ENCODE data around the gene PTRH1.

Gene PTRH1

DNA sequence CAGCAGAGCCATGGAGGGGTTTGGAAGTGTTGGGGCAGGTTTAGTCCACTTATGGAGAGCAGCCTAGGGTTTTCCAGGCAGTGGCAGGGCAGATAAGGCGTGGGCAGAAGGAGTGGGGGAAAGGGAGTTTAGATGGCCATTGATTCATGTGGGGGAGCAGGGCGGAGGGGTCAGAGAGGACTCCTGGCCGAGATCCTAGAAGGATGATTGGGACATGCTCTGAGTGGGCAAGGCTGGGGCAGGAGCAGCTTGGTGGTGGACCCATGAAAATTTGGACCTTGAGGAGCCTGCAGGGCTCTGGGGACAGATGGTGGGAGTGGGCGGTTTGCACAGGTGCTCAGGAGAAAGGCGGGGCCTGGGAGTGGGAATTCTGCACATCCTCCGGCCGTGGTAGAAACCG, 37.7 kb upstream of the PTRH1 start:
- no peaks in the 10 kb centered on the region for H3K9me3 Mint-ChIP-seq
- H3K27ac Mint-ChIP-seq = peak overlapping the region in 1 of 2 donors; percentile 92
- ATAC-seq (replicated peaks) (no peak), DNase-seq (no peak)
- no peak overlapping the region for H3K4me3 Mint-ChIP-seq
- peaks cover 45% of the 10 kb centered on the region for H3K36me3 Mint-ChIP-seq (ENCODE audit: insufficient read depth)
- H3K4me1 Mint-ChIP-seq (ENCODE audit: low read depth in 2 of 2) = peaks cover 6 to 19% of the 10 kb centered on the region in 2 donors
- no peaks in the 10 kb centered on the region for H3K27me3 Mint-ChIP-seq

DNA sequence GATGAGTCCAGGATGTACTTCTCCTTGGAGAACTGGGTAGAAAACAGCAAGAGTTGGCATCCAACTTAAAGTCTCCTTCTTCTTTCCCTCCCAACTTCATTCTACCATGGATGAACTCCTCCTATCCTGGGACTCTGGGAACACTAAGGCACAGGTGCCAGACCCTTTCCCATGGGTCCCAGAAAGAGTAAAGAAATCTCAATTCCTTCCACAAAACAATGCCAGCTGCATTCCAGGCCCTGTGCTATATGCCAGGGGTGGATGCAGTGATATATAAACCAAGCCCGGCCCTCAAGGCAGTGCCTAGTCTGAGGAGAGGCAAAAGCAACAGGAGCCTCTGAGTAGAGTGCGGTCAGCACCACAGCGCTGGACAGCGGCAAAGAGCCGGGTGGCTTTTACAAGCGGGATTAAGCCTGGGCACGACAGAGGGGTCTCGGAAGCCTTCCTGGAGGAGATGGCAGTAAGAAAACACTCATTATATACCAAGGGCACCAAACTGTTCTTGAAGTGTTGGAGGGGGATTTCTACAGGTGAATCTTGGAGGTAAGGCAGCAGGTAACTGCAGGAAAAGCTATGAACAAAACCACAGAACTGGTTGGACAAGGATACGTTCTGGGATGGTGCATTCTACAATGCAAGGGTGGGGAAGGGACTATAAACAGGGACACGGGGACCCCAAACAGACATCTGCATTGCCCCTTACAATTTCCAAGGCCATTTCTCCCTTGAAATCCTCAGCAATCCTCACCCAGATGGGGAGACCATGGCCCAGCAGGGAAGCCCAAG, 36.0 kb upstream of the PTRH1 start:
- DNase-seq = no peak
- Mint-ChIP-seq H3K36me3 (ENCODE audit: insufficient read depth) (peaks cover 50% of the 10 kb centered on the region), H3K27me3 (no peaks in the 10 kb centered on the region), H3K27ac (peak overlapping the region; percentile 79 to 92), H3K4me1 (ENCODE audit: low read depth in 2 of 2) (peaks cover 9 to 26% of the 10 kb centered on the region in 2 donors), H3K9me3 (no peaks in the 10 kb centered on the region), H3K4me3 (no peak overlapping the region)
- ATAC-seq (replicated peaks) = no peak

- Mint-ChIP-seq H3K36me3 (ENCODE audit: insufficient read depth) (peaks cover 69% of the 10 kb centered on the region), H3K27me3 (no peaks in the 10 kb centered on the region), H3K4me1 (ENCODE audit: low read depth in 2 of 2) (peaks cover 9 to 26% of the 10 kb centered on the region in 2 donors), H3K9me3 (no peaks in the 10 kb centered on the region), H3K27ac (peak overlapping the region in 1 of 2 donors; percentile 91), H3K4me3 (no peak overlapping the region)
- DNase-seq (no peak), ATAC-seq (replicated peaks) (no peak)
These were observed 33.8 kb upstream of the PTRH1 start for GRCh38 chr9:127749090-127749787.

DNA sequence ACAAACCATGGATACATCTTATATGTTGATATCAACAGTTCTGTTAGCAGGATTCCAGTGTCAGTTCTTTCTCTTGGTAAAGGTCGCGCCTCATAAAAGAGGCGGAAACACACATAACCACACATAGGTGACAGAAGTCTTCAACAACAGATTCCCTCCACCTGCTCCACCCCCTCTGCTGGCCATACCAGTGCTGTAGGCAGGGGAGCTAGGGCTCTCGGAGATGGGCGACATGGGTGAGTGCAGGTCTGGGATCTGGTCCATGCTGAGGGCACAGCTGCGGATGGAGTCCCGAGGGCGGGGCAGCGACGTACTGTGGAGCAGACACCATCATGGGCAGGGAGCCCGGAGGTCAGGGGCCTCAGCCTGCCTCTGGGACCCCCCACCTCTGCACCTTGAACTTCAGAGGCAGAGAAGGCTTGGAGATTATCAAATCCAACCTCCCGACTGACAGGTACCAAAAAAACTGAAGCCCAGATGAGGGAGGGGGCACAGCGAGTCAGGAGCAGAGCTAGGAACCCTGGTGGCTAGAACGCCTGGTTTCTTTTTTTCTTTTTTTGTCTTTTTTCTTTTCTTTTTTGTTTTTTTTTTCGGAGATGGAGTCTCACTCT, 31.6 kb upstream of the PTRH1 start:
- H3K9me3 Mint-ChIP-seq = no peaks in the 10 kb centered on the region
- peak; percentile 95 for ATAC-seq (replicated peaks)
- peaks cover 9 to 19% of the 10 kb centered on the region in 2 donors for H3K4me1 Mint-ChIP-seq (ENCODE audit: low read depth in 2 of 2)
- H3K36me3 Mint-ChIP-seq (ENCODE audit: insufficient read depth) = peaks cover 82% of the 10 kb centered on the region
- H3K27ac Mint-ChIP-seq = peak overlapping the region; percentile 88 to 91
- DNase-seq = peak in 2 of 3 experiments; percentile 33 to 39
- no peaks in the 10 kb centered on the region for H3K27me3 Mint-ChIP-seq
- H3K4me3 Mint-ChIP-seq = peak overlapping the region; percentile 20 to 53

DNA sequence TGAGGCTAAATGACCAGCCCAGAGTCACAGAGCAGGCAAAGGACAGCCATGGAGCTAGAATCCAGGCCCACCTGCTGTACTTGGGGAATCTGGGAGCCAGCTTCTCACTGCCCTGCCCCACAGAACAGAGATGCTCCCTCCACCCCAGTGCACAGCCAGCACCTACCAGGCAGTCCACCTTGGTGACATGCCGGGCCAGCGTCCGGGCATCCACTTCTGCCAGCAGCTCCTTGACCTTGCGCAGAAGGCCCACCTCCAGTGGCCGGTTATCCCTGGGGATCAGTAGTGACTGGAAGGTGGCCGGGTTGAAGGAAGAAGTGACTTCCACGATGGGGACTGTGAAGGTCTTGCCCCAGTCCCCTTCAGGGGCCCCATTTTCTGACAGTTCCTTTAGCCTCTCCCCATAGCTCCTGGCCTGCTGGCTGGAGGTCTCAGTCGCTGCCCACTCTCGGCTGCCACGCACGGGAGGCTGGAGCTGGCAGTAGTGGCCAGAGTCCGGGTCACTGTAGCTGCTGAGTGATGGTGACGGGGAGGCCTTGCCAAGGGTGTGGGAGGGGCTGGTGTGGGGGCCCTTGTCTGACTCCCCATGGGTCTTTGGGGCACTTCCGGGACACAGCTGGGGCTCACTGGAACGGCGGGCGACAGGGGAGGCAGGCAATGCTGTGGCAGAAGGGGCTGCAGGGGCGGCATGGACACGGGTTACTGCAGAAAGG, 29.1 kb upstream of the PTRH1 start:
- H3K9me3 Mint-ChIP-seq = no peaks in the 10 kb centered on the region
- no peak for ATAC-seq (replicated peaks)
- H3K36me3 Mint-ChIP-seq (ENCODE audit: insufficient read depth) = peaks cover 93% of the 10 kb centered on the region
- H3K4me1 Mint-ChIP-seq (ENCODE audit: low read depth in 2 of 2) = peaks cover 3 to 9% of the 10 kb centered on the region in 2 donors
- H3K4me3 Mint-ChIP-seq = no peak overlapping the region
- DNase-seq = no peak
- H3K27ac Mint-ChIP-seq = peak overlapping the region; percentile 29 to 55
- H3K27me3 Mint-ChIP-seq = no peaks in the 10 kb centered on the region

GRCh38 chr9:127742435-127743088, 27.1 kb upstream of the PTRH1 start:
- ATAC-seq (replicated peaks) = no peak
- peaks cover 3 to 7% of the 10 kb centered on the region in 2 donors for H3K4me1 Mint-ChIP-seq (ENCODE audit: low read depth in 2 of 2)
- no peak overlapping the region for H3K27ac Mint-ChIP-seq
- DNase-seq = no peak
- no peaks in the 10 kb centered on the region for H3K9me3 Mint-ChIP-seq
- no peaks in the 10 kb centered on the region for H3K27me3 Mint-ChIP-seq
- no peak overlapping the region for H3K4me3 Mint-ChIP-seq
- peaks cover 96% of the 10 kb centered on the region for H3K36me3 Mint-ChIP-seq (ENCODE audit: insufficient read depth)

- H3K4me3 Mint-ChIP-seq = no peak overlapping the region
- no peak for ATAC-seq (replicated peaks)
- peak overlapping the region in 1 of 2 donors; percentile 26 for H3K27ac Mint-ChIP-seq
- peaks cover under 1 to 4% of the 10 kb centered on the region in 2 donors for H3K4me1 Mint-ChIP-seq (ENCODE audit: low read depth in 2 of 2)
- H3K9me3 Mint-ChIP-seq = no peaks in the 10 kb centered on the region
- no peaks in the 10 kb centered on the region for H3K27me3 Mint-ChIP-seq
- peaks cover 96% of the 10 kb centered on the region for H3K36me3 Mint-ChIP-seq (ENCODE audit: insufficient read depth)
- DNase-seq = no peak
These were observed 26.5 kb upstream of the PTRH1 start for GRCh38 chr9:127741831-127742434.

GRCh38 chr9:127739614-127740330, 24.3 kb upstream of the PTRH1 start:
- no peaks in the 10 kb centered on the region for H3K27me3 Mint-ChIP-seq
- no peaks in the 10 kb centered on the region for H3K9me3 Mint-ChIP-seq
- peaks cover 3% of the 10 kb centered on the region in 2 donors for H3K4me1 Mint-ChIP-seq (ENCODE audit: low read depth in 2 of 2)
- H3K27ac Mint-ChIP-seq = peak overlapping the region; percentile 82 to 91
- H3K36me3 Mint-ChIP-seq (ENCODE audit: insufficient read depth) = peaks cover 88% of the 10 kb centered on the region
- no peak for ATAC-seq (replicated peaks)
- no peak for DNase-seq
- no peak overlapping the region for H3K4me3 Mint-ChIP-seq

DNA sequence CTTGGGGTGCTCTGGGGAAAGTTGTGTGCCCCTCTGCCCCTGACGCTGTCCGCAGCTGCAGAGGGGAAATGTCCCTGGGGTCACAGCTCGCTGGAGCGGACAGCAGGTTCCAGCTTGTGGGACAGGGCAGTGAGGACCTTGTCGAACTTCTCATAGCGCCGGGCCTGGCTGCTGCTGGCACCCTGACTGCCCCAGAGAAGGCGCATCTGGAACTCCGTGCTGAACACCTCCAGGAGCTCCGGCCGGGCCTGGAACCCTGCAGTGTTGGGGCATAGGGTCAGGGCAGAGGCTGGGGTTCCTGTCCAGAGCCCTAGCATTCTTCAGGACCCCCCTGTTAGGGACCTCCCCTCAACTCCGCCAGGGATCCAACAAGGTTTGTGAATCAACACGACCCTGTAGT, 23.2 kb upstream of the PTRH1 start:
- no peaks in the 10 kb centered on the region for H3K27me3 Mint-ChIP-seq
- no peak for ATAC-seq (replicated peaks)
- peaks cover 8 to 11% of the 10 kb centered on the region in 2 donors for H3K4me1 Mint-ChIP-seq (ENCODE audit: low read depth in 2 of 2)
- no peaks in the 10 kb centered on the region for H3K9me3 Mint-ChIP-seq
- H3K4me3 Mint-ChIP-seq = no peak overlapping the region
- peaks cover 77% of the 10 kb centered on the region for H3K36me3 Mint-ChIP-seq (ENCODE audit: insufficient read depth)
- no peak for DNase-seq
- peak overlapping the region in 1 of 2 donors; percentile 88 for H3K27ac Mint-ChIP-seq

GRCh38 chr9:127735530-127736185, 20.2 kb upstream of the PTRH1 start:
- no peaks in the 10 kb centered on the region for H3K9me3 Mint-ChIP-seq
- ATAC-seq (replicated peaks) (no peak), DNase-seq (no peak)
- H3K4me3 Mint-ChIP-seq = peak overlapping the region; percentile 68 to 76
- peaks cover 59% of the 10 kb centered on the region for H3K36me3 Mint-ChIP-seq (ENCODE audit: insufficient read depth)
- no peaks in the 10 kb centered on the region for H3K27me3 Mint-ChIP-seq
- H3K4me1 Mint-ChIP-seq (ENCODE audit: low read depth in 2 of 2) = peaks cover 10 to 15% of the 10 kb centered on the region in 2 donors
- peak overlapping the region; percentile 88 to 98 for H3K27ac Mint-ChIP-seq

- Mint-ChIP-seq H3K27ac (peak within 1 kb of the TSS; percentile 88 to 98), H3K4me1 (ENCODE audit: low read depth in 2 of 2) (peaks cover 10 to 15% of the 10 kb centered on the region in 2 donors), H3K4me3 (peak within 1 kb of the TSS; percentile 68 to 76), H3K27me3 (no peaks in the 10 kb centered on the region), H3K36me3 (ENCODE audit: insufficient read depth) (peaks cover 53% of the 10 kb centered on the region), H3K9me3 (no peaks in the 10 kb centered on the region)
- DNase-seq (peak; percentile 99 to 100 (median 99)), ATAC-seq (replicated peaks) (peak; percentile 86)
These were observed 19.5 kb upstream of the PTRH1 start, which contains the start of gene TOR2A for GRCh38 chr9:127734747-127735529. TOR2A (minus strand) TSS chr9:127735294; CDS start chr9:127735270, 24 bp downstream.
